KOPT-K1 (cell line): Measurements from ENCODE around the gene ARG2.

Experiments used
- H3K27ac ChIP-seq: fragments of 200-600 bp; sonication (generic); 2 replicates; pipeline ENCODE4 v1.5.1; 2016; ENCODE audit warnings: antibody characterized with exemption, mild to moderate bottlenecking, low read depth, low read length; ENCODE audit not compliant: poor library complexity, severe bottlenecking
- H3K36me3 ChIP-seq: fragments of 200-600 bp; sonication (generic); 2 replicates; pipeline ENCODE4 v1.5.1; 2017; ENCODE audit warnings: antibody characterized with exemption, mild to moderate bottlenecking, low read length, moderate library complexity; ENCODE audit not compliant: insufficient read depth
- H3K9me3 ChIP-seq: fragments of 200-600 bp; sonication (generic); 2 replicates; pipeline ENCODE4 v1.5.1; 2017; ENCODE audit warnings: antibody characterized with exemption, low read length, mild to moderate bottlenecking; ENCODE audit not compliant: insufficient read depth, poor library complexity, severe bottlenecking

ARG2 gene

GRCh38 chr14:67643713-67644112 lies 24.0 kb downstream of the ARG2 start:
- Histone ChIP-seq H3K9me3 (no peaks in the 10 kb centered on the region), H3K27ac (no peak overlapping the region), H3K36me3 (peaks cover 31% of the 10 kb centered on the region)

GRCh38 chr14:67644428-67644827 lies 24.7 kb downstream of the ARG2 start:
- Histone ChIP-seq H3K9me3 (no peaks in the 10 kb centered on the region), H3K36me3 (peaks cover 38% of the 10 kb centered on the region), H3K27ac (no peak overlapping the region)

GRCh38 chr14:67645414-67645813 lies 25.7 kb downstream of the ARG2 start:
- peaks cover 48% of the 10 kb centered on the region for H3K36me3 ChIP-seq
- H3K27ac ChIP-seq = no peak overlapping the region
- H3K9me3 ChIP-seq = no peaks in the 10 kb centered on the region

- H3K36me3 ChIP-seq = peaks cover 55% of the 10 kb centered on the region
- no peaks in the 10 kb centered on the region for H3K9me3 ChIP-seq
- no peak overlapping the region for H3K27ac ChIP-seq
Measured at GRCh38 chr14:67646131-67646530, 26.4 kb downstream of the ARG2 start.

DNA sequence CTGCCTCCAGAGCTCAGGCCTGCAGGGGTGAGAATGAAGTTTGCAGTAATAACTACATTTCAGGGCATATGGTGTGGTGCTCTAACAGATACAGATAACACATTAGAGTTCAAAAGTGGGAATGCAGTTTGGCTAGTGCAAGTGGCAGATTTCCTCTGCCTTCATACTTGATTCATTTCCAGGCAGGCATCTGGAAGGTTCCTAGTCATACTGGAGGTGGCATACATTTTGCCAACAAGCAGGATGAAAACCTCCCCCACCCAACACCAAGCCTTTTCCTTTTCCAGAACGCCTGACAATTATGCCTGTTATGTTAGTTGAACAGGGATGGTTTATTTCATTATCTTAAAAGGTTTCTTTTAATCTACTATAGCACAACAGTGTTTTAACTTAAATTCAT lies 30.4 kb downstream of the ARG2 start:
- Histone ChIP-seq H3K36me3 (peaks cover 95% of the 10 kb centered on the region), H3K9me3 (no peaks in the 10 kb centered on the region), H3K27ac (no peak overlapping the region)

GRCh38 chr14:67650694-67651093 lies 31.0 kb downstream of the ARG2 start:
- Histone ChIP-seq H3K27ac (no peak overlapping the region), H3K36me3 (peaks cover 95% of the 10 kb centered on the region)

GRCh38 chr14:67652189-67652588 lies 32.5 kb downstream of the ARG2 start:
- Histone ChIP-seq H3K36me3 (peaks cover 96% of the 10 kb centered on the region), H3K9me3 (no peaks in the 10 kb centered on the region), H3K27ac (no peak overlapping the region)

More at GRCh38 chr14:67650694-67651093, 31.0 kb downstream of the ARG2 start:
- no peaks in the 10 kb centered on the region for H3K9me3 ChIP-seq

DNA sequence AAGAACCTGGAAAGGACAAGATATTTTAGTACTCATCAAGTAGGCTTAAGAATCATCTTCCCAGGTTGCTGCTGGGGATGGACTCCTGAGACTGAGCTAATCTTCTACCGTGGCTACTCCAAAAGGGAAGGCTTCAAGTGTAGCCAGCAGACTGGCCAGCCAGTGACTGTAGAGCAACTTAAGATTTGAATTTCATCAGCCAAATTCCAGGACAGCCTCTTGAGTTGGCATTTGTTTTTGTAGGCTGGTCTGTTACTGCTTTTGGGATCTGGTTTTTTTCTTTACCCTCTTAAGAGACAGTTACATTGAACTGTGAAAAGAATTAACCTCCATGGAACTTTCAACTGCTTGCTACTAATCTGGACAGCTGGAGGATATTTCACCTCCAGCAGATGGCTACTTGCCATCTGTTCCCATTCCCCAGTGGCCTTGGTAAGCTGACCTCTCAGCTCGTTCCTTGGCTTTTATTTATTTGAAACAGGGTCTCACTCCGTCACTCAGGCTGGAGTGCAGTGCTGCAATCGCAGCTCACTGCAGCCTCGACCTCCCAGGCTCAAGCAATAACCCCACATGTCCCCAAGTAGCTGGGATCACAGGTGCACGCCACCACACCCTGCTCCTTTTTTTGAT lies 34.0 kb downstream of the ARG2 start:
- H3K27ac ChIP-seq = no peak overlapping the region
- no peaks in the 10 kb centered on the region for H3K9me3 ChIP-seq
- peaks cover 99% of the 10 kb centered on the region for H3K36me3 ChIP-seq

DNA sequence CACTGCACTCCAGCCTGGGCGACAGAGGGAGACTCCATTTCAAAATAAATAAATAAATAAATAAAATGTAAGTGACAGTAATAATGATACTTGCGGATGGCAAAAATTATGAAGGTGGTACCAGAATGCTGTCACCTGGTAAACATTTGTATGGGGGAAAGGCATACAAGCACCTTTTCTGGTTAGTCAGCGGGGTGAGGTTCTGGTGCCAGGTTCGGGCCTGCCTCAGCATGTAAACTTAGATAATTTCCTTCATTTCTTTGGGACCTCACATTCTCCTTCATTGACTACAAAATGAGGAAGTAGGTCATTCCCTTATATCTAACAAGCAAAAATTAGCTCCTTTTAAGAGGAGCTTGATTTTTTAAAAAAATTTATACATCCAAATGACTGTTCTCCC lies 43.9 kb downstream of the ARG2 start:
- Histone ChIP-seq H3K36me3 (peaks cover 25% of the 10 kb centered on the region), H3K27ac (no peak overlapping the region)

GRCh38 chr14:67665868-67666267 lies 46.1 kb downstream of the ARG2 start:
- H3K27ac ChIP-seq = no peak overlapping the region
- H3K9me3 ChIP-seq = no peaks in the 10 kb centered on the region
- peaks cover 13% of the 10 kb centered on the region; the same call in 1 of the 2 replicates for H3K36me3 ChIP-seq

More for the DNA sequence above, 43.9 kb downstream of the ARG2 start:
- no peaks in the 10 kb centered on the region for H3K9me3 ChIP-seq

DNA sequence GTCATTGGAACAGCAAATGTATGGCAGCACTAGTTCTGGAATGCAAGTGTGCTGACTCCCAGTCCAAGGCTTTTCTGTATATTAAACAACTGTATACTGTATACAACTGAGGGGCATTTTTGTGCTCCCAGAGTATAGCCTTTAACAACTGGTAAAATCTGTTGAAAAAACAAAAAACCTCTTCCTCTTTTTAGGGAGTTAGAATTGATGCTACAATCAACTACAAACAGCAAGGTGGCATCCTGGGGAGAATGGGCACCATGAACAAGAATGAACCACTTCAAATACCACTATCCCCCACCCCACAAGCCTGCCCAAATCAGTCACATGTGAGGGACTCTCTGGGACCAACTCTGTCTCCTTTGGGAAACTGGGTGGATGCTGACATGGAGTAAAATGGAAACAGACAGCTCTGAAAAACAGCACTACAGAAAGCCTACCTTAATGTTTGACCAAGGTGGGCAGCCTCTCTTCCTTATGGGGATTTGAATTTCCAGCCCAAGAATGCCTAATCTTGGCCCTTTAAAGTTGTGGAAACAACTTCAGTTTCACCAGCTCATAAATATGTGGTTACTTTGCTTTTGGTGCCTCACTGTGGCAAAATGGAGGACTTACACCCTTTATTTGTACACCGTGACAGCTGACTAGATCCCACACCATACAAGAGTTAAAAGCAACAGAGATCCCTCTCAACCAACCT lies 47.2 kb downstream of the ARG2 start:
- H3K27ac ChIP-seq = no peak overlapping the region

DNA sequence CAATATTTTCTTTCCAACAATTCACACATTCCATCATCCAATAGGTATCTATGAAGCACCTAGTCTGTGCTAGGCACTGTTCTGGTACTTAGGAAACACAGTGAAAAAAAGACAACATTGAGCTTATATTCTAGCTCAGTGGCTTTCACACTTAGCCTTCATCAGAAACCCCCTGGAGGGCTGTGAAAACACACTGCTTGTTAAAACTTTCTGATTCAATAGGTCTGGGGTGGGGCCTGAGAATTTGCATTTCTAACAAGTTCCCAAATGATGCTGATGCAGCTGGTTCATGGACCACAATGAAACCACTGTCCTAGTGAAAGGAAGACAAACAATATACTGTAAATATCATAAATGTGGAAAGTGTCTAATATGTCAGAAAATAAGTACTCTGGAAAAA lies 48.8 kb downstream of the ARG2 start:
- Histone ChIP-seq H3K27ac (no peak overlapping the region), H3K36me3 (no peaks in the 10 kb centered on the region), H3K9me3 (no peaks in the 10 kb centered on the region)

More for the DNA sequence above, 47.2 kb downstream of the ARG2 start:
- Histone ChIP-seq H3K9me3 (no peaks in the 10 kb centered on the region), H3K36me3 (peaks cover 7% of the 10 kb centered on the region; the same call in 1 of the 2 replicates)

DNA sequence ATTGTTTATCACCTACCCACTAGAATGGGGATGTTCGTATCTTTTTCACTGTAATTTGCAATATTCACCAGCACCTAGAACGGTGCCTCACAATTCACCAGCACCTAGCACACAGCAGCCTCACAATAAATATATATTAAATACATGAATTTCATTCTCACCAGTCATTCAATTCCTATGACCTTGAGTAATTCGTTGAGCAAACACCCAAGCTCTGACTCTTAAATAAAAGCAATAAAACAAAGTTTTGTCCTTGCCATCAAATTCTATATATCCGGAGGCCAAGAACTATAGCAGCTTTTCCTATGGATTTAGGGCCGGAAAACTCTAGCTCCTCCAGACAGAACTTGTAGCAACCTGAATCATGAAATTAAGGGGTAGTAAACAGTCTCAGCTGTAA lies 53.7 kb downstream of the ARG2 start:
- Histone ChIP-seq H3K36me3 (peaks cover 28% of the 10 kb centered on the region), H3K27ac (peak overlapping the region; percentile 85), H3K9me3 (no peaks in the 10 kb centered on the region)

- no peaks in the 10 kb centered on the region for H3K9me3 ChIP-seq
- peaks cover 35% of the 10 kb centered on the region for H3K36me3 ChIP-seq
- peak overlapping the region; percentile 85 for H3K27ac ChIP-seq
Measured at GRCh38 chr14:67674139-67674479, 54.4 kb downstream of the ARG2 start.

GRCh38 chr14:67674480-67675218 lies 54.9 kb downstream of the ARG2 start, which contains the start of gene VTI1B:
TSS of gene VTI1B (minus strand) at chr14:67674632. CDS start at chr14:67674489, 143 bp downstream.
- H3K27ac ChIP-seq = peak within 1 kb of the TSS; percentile 85
- no peaks in the 10 kb centered on the region for H3K9me3 ChIP-seq
- H3K36me3 ChIP-seq = peaks cover 40% of the 10 kb centered on the region
